Stimulated activated CD8-positive, alpha-beta memory T cell treated with anti-CD3 and anti-CD28 coated beads, Interleukin-4, amount 100 ng/mL, for 1 hour (primary cell): ENCODE data around the gene RAPGEF4.
"Not testable (repeated sequence)": the region's sequence is repeated elsewhere in the genome, so short reads cannot be mapped to it uniquely, and the experiment has no call there.

Experiments
- DNase-seq, 2 donors: peaks; one replicate each; pipeline ENCODE4 v3.0.0-alpha.2; 2020; ENCODE audit warnings: low read depth in 2 of 2, low spot score in 1 of 2

The RAPGEF4 gene

DNA sequence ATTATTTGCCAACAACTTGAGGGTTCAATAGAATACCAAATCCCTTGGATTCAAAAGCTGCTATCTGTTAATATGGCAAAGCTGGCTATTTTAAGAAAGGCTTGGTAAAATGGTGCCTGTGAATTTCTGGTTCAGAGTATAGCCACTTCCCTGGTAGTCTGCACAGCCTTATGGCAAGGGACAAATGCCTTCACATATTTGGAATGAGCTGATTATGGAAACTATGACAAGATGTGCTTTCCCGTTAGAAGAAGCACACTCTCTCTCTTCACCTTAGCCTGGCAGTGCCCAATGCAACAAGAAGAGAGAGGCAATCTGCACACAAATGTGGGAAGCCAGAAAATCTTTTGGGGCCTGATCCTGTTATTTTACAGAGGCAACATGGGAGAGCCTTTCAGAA, 292.5 kb downstream of the RAPGEF4 start:
- DNase-seq: no peak

DNA sequence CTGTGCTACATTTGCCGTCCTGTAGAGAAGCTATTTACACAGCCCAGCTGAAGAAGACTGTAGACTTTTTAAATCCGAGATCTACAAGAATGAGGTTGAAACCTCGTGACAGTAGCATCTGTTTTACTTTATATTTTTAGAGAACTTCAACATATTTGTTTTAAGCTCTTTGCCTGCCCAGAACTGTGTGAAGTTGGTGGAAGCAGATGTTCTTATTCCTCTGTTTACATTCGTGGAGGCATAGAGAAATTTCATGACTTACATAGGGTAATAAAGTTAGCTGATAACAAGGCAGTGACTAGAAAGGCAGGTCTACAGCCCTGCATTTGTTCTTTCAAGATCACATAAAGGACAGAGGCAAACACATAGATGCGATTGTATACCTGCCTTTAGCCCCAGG, 293.0 kb downstream of the RAPGEF4 start:
- no peak for DNase-seq

DNA sequence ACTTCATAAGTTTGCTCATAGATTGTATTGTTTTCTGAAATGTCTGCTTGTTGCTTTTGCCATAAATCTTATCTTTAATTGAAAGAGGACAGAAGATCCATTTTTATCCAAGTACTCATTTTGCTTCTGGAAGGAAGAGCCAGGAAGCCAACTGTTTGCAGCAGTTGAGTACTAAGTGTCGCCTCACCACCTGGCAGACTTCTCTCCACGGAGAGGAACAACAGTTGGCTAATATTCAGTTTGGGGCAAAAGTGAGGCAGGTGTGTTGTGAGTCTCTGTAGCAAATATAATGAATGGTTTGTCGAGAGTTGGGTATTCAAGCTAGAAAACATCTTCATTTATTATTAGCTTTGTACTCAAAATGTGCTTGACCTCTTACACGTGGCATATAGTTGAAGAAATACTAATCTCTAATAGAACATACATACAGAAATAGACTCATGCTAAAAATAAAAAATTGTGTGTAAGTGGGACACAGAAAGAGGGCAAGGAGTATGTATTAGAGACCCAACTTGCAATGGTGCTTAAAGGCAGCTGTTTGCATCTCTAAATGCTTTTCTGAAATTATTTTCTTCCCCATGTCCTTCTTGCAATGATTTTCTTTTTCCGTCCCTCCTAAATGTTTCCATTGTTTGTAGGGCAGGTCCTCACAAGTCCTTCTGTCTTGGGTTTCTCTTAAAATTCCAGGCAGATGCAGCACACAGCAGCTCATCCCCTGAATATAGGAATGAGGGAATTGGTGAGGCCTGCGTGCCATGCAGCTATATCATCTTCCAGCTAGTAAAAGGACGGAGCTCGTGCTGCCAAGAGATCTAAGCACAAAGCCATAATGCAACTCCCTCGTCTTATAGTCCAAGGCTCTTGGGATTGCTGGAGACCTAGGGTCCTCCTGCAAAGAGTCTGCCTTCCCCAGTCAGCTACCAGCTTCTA, 295.2 kb downstream of the RAPGEF4 start:
- no peak for DNase-seq

DNA sequence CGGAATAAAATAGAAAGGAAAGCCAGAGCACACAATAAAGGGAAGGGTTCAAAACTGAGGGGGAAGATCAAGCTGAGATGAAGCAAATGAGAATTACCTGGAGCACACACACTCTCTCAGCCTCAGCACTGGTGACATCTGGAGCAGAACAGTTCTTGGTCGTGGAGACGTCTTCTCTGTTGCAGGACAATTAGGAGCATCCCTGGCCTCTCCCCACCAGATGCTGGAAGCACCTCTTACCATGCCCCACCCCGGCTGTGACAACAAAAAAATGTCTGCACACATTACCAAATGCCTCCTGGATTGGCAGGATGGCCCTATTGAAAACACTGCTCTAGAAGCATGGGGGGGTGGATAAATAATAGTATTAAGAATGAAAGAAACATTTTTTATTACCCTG, 296.4 kb downstream of the RAPGEF4 start:
- DNase-seq: no peak

DNA sequence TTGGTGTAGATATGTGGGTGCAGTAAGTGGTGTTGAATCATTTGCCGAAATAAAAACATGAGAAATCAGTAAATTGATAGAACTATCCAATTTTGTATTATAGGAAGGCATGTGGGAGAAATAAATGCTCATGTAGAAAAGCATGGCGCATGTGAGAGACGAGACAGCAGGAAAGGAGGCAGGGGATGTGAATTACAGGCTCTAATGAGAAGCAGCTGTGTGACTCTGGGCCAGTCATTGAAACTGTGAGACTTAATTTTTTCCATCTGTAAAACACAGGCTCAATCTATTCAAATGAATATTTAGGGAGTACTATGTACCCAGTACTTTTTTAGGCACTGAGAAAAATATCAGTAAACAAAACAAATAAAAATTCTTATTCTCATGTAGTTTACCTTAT, 297.4 kb downstream of the RAPGEF4 start:
- no peak for DNase-seq

DNA sequence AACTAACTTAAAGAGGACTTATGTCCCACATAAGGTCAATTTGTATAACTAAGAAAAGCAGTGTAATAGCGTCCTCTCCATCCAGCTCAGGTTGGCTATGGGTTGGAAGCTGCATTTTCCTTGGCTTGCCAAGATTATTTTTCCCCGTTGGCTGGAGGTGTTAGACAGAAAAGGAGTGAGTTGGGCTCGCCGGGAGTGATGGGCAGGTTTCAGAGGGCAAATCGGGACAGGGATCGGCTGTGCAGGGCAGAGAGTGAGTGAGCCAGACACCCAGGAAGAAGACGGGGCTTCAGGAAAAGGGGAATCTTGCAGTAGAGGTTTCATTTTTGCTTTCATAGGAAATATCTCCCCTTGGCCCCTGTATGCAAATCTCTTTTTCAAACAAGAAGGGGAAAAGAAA, 298.5 kb downstream of the RAPGEF4 start:
- no peak for DNase-seq

DNA sequence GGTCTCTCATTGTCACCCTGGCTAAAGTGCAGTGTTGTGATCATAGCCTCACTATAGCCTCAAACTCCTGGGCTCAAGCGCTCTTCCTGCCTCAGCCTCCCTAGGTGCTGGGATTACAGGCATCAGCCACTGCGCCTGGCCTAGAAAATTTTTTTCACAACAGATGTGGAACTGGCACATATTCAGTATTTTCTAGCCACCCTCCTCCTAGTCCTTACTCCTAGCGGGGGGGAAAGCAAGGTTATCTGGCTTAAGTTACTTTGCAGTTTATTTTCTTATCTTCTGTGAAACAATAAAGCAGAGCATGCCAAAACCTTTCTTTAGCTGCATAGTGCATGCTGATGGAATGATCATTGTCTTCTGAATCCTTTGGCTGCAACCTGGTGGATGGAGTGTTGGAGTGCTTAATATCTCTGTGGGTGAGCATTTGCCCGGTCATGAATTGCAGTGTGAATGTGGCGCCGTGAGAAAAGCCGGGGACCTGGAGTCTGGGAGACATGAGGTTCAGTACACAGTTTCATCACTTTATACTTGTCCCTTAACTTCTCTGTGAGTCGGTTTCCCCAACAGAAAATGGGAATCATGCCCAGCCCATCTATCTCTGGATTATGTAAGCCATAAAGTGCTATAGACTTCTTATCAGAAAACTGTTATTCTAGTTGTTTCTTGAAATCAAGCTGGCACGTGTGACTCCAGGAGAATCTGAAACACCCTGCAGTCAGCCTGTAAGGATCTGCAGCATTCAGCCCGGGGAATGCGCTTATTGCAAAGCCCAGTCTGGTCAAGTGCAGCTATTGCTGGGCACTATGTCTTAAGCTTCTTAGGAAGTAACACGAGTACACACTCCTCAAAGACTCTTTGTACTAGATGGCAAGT, 301.8 kb downstream of the RAPGEF4 start:
- DNase-seq: no peak

DNA sequence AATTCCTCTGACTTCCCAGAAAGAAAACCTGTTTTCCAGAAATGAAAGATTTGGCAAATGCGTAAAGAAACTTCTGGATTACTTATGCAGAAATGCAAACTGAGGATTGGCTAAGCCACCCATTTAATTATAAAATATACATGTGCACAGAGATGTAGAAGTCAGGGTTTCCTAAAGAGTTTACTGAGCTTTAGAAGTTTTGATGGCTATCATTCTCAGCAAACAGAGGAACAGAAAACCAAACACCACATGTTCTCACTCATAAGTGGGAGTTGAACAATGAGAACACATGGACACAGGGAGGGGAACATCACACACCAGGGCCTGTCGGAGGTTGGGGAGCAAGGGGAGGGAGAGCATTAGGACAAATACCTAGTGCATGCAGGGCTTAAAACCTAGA, 302.6 kb downstream of the RAPGEF4 start:
- not testable (repeated sequence) for DNase-seq

DNA sequence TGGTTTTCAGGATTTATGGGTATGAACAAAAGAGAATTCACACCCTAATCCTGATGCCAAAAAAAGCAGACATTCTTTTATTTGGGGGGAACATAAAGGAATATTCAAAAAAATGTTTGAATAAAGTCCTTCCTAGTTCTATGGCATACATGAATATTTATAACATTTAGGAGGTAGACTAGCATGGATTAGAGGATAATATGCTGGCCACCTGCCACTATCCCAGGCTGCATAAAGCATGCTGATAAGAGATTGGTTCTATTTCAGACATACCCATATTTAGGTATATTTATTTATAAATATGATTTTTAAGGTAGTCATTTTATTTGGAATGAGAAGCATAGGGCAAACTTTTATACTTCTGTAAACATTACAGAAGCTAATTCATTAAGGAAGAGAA, 305.1 kb downstream of the RAPGEF4 start:
- DNase-seq: no peak

DNA sequence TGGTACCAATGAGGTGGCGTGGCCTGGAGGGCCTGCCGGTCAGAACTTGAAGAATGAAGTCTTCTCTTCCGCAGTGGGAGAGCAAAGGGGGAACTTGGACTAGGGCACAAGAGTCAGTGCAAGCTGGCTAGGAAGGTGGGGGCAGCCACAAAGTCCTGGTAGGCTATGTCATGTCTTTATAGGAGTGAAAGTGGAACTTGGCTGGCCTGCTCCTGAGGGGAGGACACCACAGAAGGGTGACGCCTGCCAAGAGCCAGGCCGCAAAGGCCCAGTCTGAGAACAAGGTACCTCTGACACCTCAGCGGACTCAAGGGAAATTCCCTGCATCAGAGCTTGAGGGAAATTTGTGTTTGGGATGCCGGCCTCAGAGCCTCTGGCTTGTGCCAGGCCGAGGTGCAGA, 307.8 kb downstream of the RAPGEF4 start:
- no peak for DNase-seq

DNA sequence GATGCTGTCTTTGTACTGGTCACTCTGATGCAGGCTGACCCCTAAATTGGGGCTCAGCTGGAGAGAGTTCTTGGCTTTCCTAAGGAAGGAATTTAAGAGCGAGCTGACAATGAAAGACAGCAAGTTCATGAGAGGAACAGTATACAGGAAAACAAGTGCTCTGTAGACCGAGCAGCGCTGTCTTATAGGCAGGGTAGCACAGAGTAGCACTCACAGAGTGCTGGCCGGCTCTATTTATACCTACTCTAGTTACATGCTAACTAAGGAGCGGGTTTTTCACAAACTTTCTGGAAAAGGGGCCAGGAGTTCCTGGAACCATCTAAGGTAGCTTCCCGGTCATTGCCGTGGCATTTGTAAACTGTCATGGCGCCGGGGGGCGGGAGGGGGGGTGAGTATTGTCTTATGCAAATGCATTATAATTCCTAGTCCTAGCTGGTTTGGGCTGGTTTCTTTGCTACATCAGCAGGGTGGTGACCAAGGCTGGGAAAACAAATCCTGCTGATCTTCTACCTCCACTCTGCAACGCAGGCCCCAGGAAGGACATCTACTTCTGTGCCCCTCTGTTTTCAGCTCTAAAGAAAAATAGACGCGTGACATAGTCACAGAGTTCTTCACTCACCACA, 308.4 kb downstream of the RAPGEF4 start:
- no peak for DNase-seq

DNA sequence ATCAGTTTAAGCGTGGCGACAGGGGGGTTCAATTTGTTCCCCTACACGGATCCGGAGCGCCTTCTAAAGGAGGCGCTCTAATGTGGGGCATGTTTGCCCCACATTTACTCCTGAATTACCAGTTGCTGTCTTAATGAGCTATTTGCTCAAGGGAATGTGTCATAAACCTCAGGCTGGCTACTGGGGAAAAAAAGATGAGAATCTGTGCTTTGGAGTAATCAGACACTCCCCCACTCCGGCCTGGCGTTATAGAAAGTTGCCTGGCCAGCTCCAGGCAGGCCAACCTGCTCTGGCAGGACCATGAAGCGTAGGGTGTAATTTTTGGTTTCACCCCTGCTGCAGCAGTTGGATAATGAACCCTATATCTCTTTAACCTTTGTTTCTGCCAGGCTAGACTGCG, 309.0 kb downstream of the RAPGEF4 start:
- DNase-seq: no peak

DNA sequence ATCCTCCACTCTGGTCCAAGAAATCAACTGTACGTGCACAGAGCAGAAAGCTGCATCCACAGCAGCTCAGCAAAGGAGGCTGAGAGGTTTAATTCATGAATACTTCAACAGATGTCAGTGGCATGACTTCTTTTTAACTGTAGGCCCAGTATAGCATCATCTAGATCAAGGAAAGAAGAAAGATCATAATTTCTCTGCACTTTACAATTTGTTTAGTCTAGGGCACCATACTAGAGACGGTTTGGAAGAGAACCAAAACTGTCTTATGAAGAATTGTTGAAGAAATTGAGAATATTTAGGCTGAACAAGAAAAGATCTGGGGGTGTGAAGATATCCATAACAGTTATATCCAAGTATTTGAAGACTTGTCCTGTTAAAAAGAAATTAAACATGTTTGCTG, 309.5 kb downstream of the RAPGEF4 start:
- DNase-seq: no peak

DNA sequence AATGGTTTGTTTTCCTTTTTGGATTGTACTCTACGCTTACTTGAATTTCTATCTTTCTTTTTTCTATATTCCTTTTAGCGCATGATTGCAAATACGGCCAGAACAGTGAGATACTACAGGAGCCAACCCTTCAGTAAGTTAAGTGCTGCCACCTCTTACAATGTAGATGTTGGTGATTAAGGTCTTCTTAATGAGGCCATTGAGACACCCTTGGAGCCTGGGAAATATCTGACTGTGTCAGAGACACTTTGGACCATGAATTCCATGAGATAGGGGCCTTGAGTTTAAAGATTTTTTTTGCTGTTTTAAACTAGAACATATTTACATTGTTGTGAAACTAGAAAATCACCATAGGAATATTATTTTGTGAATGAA, 312.9 kb downstream of the RAPGEF4 start:
- no peak for DNase-seq

DNA sequence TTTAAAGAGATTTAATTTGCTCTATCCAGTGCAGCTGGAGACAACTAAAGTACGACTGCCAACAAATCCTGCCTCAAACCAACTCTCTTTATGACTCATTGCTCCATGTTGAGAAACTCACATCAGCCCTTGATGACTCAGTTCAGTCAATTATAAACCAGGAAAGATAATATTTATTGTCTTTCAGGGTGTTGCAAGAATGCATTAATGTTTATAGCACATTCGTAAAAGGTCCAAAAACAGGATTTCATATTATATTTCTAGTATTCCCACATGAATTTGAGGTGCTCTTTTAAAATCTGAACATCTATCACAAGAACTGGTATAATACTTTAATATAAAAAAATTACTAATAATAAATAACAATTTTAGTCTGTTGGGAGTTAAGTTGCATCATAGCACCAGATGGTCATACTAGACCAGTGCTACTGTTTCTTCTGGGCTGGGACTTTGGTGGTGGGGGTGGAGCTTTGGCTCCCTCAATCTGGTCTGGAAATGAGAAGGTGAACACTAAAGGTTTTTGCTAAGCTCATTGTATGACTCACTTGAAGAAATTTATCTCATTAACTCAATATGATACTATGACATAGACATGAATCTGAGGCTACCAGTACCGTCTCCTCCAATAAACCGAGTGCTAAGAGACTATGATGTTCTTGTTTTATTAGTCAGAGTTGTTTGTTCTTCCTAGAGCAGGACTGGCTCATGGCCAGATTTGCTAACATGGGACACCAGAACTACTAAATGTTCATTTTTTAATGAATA, 313.4 kb downstream of the RAPGEF4 start:
- no peak for DNase-seq

DNA sequence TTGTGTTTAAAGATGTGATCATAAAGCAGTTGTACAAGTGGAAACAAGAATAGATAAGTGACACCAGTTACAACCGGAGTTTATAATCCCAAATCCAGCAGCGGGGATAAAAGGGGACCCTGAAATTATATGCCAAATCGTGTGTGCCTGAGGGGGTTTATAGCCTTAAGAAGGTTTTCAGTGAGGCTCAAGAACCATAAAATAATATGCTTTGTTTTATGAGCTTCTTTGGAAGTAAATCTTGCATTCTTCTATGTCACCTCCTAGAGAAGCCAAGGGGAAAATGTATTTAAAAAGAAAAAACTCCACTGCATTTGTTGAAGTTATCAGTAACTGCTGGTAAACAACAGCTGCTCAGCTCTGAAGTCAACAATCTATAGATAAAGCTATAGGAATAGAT, 314.2 kb downstream of the RAPGEF4 start:
- DNase-seq: no peak

DNA sequence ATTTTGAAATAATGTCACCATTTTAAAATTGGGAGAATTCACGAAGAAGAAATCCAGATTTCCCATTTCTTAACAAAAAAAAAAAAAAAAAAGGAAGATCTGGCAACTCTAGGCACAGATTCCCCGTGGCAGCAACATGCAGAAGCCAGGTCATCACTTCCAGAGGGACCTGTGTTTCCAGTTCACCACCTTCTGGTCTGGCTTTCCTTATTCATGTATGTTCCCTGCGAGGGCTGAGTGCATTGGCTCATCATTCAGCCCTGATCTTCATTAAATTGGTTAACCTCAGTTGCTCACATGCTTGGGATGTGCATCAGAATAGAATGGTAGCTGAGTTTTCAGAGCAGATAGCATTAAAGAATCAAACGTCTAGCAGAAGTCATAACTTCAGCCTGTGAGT, 315.0 kb downstream of the RAPGEF4 start:
- no peak for DNase-seq

DNA sequence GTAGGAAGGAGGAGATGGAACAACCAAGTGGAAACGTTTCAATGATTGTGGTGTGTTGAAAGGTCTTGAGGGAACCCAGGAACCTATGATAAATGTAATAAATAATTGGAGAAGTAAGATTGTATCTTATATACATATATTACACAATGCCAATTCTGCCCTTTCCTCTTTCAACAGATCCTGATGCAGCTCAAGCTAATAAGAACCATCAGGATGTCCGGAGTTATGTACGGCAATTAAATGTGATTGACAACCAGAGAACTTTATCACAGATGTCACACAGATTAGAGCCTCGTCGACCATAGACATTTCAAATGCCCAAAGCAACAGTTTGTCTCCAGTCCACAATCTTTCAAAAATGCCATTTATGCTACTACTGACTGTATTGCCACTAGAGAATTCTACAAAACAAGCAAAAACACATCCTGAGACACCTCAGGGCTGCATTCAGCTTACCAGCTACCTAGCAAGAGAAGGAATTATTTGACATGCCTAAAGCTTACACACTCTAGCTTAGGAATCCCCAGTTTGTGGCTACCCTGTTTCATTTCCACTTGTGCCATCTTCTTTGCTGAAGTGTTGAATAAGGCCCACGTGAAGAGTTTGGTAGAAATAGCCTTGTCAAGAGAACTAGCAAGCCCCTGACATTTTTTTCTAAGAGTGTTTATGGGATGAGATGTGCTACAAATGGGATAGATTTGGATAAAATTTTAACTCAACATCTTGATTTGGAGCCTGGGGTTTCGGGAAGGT, 316.0 kb downstream of the RAPGEF4 start:
- no peak for DNase-seq

DNA sequence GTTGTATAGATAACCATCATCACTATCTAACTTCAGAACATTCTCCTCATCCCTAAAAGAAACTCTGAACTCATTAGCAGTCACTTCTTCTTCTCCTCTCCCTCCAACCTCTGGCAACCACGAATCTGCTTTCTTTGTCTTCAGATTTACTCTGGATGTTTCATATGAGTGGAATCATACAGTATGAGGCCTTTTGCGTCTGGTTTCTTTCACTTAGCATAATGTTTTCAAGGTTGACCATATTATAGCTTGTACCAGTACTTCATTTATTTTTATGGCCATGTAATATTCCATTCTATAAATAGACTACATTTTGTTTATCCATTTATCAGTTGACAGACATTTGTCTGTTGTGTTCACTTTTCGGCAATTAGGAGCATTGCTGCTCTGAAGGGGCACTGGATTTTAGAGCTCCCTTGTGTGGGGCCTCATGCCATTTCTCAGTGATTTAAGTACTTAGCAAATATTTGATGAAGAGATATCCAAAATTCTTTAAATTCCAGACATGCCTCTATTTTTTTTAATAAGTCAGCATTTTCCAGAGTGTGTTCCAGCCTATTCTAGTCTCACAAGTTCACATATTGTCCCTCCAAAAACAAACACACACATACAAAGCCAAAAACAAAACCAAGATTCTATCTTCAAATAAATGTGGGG, 317.5 kb downstream of the RAPGEF4 start:
- DNase-seq: no peak

DNA sequence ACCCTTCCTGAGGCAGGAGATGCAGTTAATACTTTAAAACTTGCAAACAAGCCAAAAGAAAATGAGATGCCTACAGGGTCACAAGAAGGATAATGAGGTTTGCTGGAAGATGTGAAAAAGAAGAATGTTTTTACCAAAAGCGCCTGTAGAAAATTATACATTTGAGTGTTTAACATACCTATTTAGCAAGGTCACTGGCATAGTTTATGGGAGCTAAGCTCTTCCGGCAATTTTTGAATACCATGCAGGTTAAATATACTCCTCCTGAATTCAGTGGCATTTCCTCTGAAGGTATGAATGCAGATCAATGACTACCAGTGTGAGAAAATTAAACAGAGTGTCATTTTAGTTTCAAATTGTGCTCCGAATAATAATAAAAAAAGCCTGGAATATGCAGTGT, 318.8 kb downstream of the RAPGEF4 start:
- no peak for DNase-seq
